Measurements from ENCODE around the gene SCAF1. TPM values are rescaled to one million over a fixed set of nuclear protein-coding genes. Genes with fewer than 3 reads are reported as not detected.
"Not testable (repeated sequence)": the region's sequence is repeated elsewhere in the genome, so short reads cannot be mapped to it uniquely, and the experiment has no call there.

SCAF1 gene
- total RNA-seq, 1 experiment from 2014 or later, result 81.3 TPM

GRCh38 chr19:49616532-49616931 lies 25.5 kb upstream of the SCAF1 start:
- intact Hi-C loops (cut with micrococcal nuclease), result no loop called here
- no TSS peak for BruUV-seq (replicated peaks)
- ChIA-PET CTCF (interaction anchor here (0.7 to 1.1 kb wide), 4 partner anchors 20 to 63 kb away, joined by 3 to 5 read pairs (median 4); no protein-coding TSS in a partner anchor), POLR2A (interaction anchor here (0.6 to 1.9 kb wide), 4 partner anchors 13 to 19 kb away, joined by 3 to 10 read pairs (median 4); no protein-coding TSS in a partner anchor)
- H3K9me3 Mint-ChIP-seq (ENCODE audit: unreplicated experiment), result no peaks in the 10 kb centered on the region
- TF ChIP-seq CTCF (IDR thresholded peaks at IDR 0.05; ENCODE audit: unreplicated experiment), result no peak
- DNase-seq (ENCODE audit: unreplicated experiment), result no peak
- peaks cover 22% of the 10 kb centered on the region for H3K4me1 Mint-ChIP-seq (ENCODE audit: insufficient read depth, unreplicated experiment)
- H3K4me3 Mint-ChIP-seq (ENCODE audit: unreplicated experiment), result no peak overlapping the region
- H3K27me3 Mint-ChIP-seq (ENCODE audit: insufficient read depth, unreplicated experiment), result no peaks in the 10 kb centered on the region
- no peak overlapping the region for H3K27ac Mint-ChIP-seq (ENCODE audit: low read depth, unreplicated experiment)
- peaks cover 81% of the 10 kb centered on the region for H3K36me3 Mint-ChIP-seq (ENCODE audit: insufficient read depth, unreplicated experiment)

GRCh38 chr19:49616945-49617344 lies 25.1 kb upstream of the SCAF1 start:
- CTCF ChIA-PET, result interaction anchor here (0.7 to 1.1 kb wide), 5 partner anchors 10 to 63 kb away, joined by 3 to 5 read pairs (median 4); no protein-coding TSS in a partner anchor
- no peak overlapping the region for H3K27ac Mint-ChIP-seq (ENCODE audit: low read depth, unreplicated experiment)
- H3K4me3 Mint-ChIP-seq (ENCODE audit: unreplicated experiment), result no peak overlapping the region
- POLR2A ChIA-PET, result interaction anchor here (0.6 to 1.9 kb wide), 6 partner anchors 13 to 300 kb away, joined by 3 to 10 read pairs (median 4); no protein-coding TSS in a partner anchor
- TF ChIP-seq CTCF (IDR thresholded peaks at IDR 0.05; ENCODE audit: unreplicated experiment), result no peak
- BruUV-seq (replicated peaks), result no TSS peak
- DNase-seq (ENCODE audit: unreplicated experiment), result no peak
- H3K4me1 Mint-ChIP-seq (ENCODE audit: insufficient read depth, unreplicated experiment), result peaks cover 22% of the 10 kb centered on the region
- no peaks in the 10 kb centered on the region for H3K9me3 Mint-ChIP-seq (ENCODE audit: unreplicated experiment)
- intact Hi-C loops (cut with micrococcal nuclease), result no loop called here
- H3K36me3 Mint-ChIP-seq (ENCODE audit: insufficient read depth, unreplicated experiment), result peaks cover 85% of the 10 kb centered on the region
- H3K27me3 Mint-ChIP-seq (ENCODE audit: insufficient read depth, unreplicated experiment), result no peaks in the 10 kb centered on the region

- DNase-seq (ENCODE audit: unreplicated experiment); H3K9me3 Mint-ChIP-seq (ENCODE audit: unreplicated experiment); H3K27me3 Mint-ChIP-seq (ENCODE audit: insufficient read depth, unreplicated experiment); BruUV-seq (replicated peaks); H3K4me3 Mint-ChIP-seq (ENCODE audit: unreplicated experiment); intact Hi-C loops (cut with micrococcal nuclease): not testable (repeated sequence)
- H3K36me3 Mint-ChIP-seq (ENCODE audit: insufficient read depth, unreplicated experiment), result peaks cover 86% of the 10 kb centered on the region
- ChIA-PET POLR2A (interaction anchor here (0.6 to 1.9 kb wide), 3 partner anchors 12 to 20 kb away, joined by 3 to 10 read pairs (median 5); no protein-coding TSS in a partner anchor), CTCF (interaction anchor here (1.1 kb wide), 2 partner anchors 11 to 60 kb away, joined by 3 to 4 read pairs; no protein-coding TSS in a partner anchor)
- peaks cover 16% of the 10 kb centered on the region for H3K4me1 Mint-ChIP-seq (ENCODE audit: insufficient read depth, unreplicated experiment)
- peak overlapping the region; percentile 5 for H3K27ac Mint-ChIP-seq (ENCODE audit: low read depth, unreplicated experiment)
Measured at GRCh38 chr19:49617860-49618259, 24.1 kb upstream of the SCAF1 start.

- no peak overlapping the region for H3K4me3 Mint-ChIP-seq (ENCODE audit: unreplicated experiment)
- TF ChIP-seq CTCF (IDR thresholded peaks at IDR 0.05; ENCODE audit: unreplicated experiment), result no peak
- no peak for DNase-seq (ENCODE audit: unreplicated experiment)
- H3K27me3 Mint-ChIP-seq (ENCODE audit: insufficient read depth, unreplicated experiment), result no peaks in the 10 kb centered on the region
- BruUV-seq (replicated peaks), result no TSS peak
- intact Hi-C loops (cut with micrococcal nuclease), result no loop called here
- ChIA-PET POLR2A (interaction anchor here (0.6 kb wide), 1 partner anchor 44 kb away, joined by 3 read pairs; the partner anchor contains the start of gene PRRG2), CTCF (no interaction called here)
- no peaks in the 10 kb centered on the region for H3K9me3 Mint-ChIP-seq (ENCODE audit: unreplicated experiment)
- H3K36me3 Mint-ChIP-seq (ENCODE audit: insufficient read depth, unreplicated experiment), result peaks cover 61% of the 10 kb centered on the region
- H3K27ac Mint-ChIP-seq (ENCODE audit: low read depth, unreplicated experiment), result no peak overlapping the region
- H3K4me1 Mint-ChIP-seq (ENCODE audit: insufficient read depth, unreplicated experiment), result no peaks in the 10 kb centered on the region
Measured at GRCh38 chr19:49624967-49625910, 16.8 kb upstream of the SCAF1 start.

Measured in MCF 10A (cell line).